Measurements from ENCODE around the gene XRCC5. TPM values are rescaled to one million over a fixed set of nuclear protein-coding genes. Genes with fewer than 3 reads are reported as not detected.
A peak's percentile ranks its signal among the peaks of the same experiment; 100 is the strongest.

XRCC5 gene
- total RNA-seq (2013; cell fraction: nucleolus; rRNA removed): 263 and 285 TPM in 2 replicates
- 403 and 444 TPM in 2 replicates for total RNA-seq (2014; rRNA removed)
- 489 and 508 TPM in 2 replicates for total RNA-seq (2014; rRNA removed; fragmentation: Illumina TruSeq; extraction: Trizol)
- 479 and 499 TPM in 2 replicates for total RNA-seq (2021)
- polyA plus RNA-seq (2011; ENCODE audit: low read depth): 207 TPM
- polyA plus RNA-seq (2011; rRNA removed): 636 and 704 TPM in 2 replicates
- polyA plus RNA-seq (2011; cell fraction: cytosol; rRNA removed): 275 and 287 TPM in 2 replicates
- 218 and 240 TPM in 2 replicates for polyA plus RNA-seq (2011; cell fraction: nucleus; rRNA removed)
- polyA plus RNA-seq (2012): 158 and 167 TPM in 2 replicates
- 496 and 588 TPM in 2 replicates for polyA plus RNA-seq (2014; fragmentation: Illumina TruSeq; extraction: Trizol)
- polyA plus RNA-seq (2014; fragmentation: Nextera tagmentation; extraction: Ambion mirVana): 100 to 1,000 TPM; 552 to 556 TPM
- polyA plus RNA-seq (2014; rRNA removed): 227 and 259 TPM in 2 replicates
- 100 to 1,000 TPM; 770 to 815 TPM for polyA plus RNA-seq (2016; fragmentation: Nextera tagmentation; extraction: Ambion mirVana)
- 521 and 1,300 TPM in 2 replicates for polyA minus RNA-seq (2011; rRNA and poly(A)+ RNA removed)
- 139 and 143 TPM in 2 replicates for polyA minus RNA-seq (2011; cell fraction: cytosol; rRNA and poly(A)+ RNA removed)
- 186 and 262 TPM in 2 replicates for polyA minus RNA-seq (2011; cell fraction: nucleus; rRNA and poly(A)+ RNA removed)
- percentile 94 among the genes with signal in this experiment for Bru-seq, nascent RNA
- BruChase-seq, experiment 1, labeled RNA remaining after a 6-hour chase: percentile 95 among the genes with signal in this experiment
- BruChase-seq, experiment 2, labeled RNA remaining after a 2-hour chase: percentile 92 among the genes with signal in this experiment
- long read RNA-seq, experiment 1, transcript XRCC5-201 (21 exons, 3,428 nt): major isoform, 361 of 474 reads
- long read RNA-seq, experiment 1, partial matches to known transcripts: 89 of 474 reads
- long read RNA-seq, experiment 1, other reads (novel, unspliced or antisense): 22 of 474 reads
- long read RNA-seq, experiment 2, transcript XRCC5-201 (21 exons, 3,428 nt): major isoform, 2,074 of 2,963 reads
- long read RNA-seq, experiment 2, partial matches to known transcripts: 795 of 2,963 reads
- long read RNA-seq, experiment 2, other reads (novel, unspliced or antisense): 91 of 2,963 reads

DNA sequence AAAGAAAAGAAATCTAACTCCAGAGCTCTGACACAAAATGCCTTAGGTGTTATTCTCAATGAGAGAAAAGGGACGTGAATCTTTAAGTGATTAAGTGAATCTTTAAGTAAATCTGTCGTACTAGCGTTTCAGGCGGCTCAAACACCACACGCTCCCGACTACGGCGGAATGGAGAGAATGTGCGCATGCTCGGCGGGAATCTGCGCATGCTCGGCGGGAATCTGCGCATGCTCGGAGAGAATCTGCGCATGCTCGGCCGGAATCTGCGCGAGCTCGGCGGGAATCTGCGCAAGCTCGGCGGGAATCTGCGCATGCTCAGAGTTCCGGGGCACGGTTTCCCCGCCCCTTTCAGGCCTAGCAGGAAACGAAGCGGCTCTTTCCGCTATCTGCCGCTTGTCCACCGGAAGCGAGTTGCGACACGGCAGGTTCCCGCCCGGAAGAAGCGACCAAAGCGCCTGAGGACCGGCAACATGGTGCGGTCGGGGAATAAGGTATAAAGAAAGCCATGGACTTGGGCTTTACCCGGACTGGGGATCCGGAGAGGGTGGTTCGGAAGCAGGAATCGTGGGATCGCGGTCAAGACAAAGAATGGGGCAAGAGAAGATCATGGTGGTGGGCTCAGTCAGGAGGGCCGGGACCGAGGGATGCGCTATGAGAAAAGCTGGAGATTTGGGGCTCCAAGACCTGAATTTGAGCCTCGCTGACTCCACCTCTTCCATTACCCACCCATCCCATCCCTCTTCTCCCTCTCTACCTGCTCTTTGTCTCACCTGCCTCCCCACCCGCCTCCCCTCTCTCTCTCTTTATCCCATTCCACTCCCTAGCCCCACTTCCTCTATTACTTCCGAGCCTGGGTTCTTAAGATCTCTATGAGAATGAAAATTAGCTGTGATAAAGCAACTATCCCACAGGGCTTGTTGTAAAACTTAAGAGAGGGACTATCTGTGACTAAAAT lies at the start of gene XRCC5:
TSS of gene XRCC5 (plus strand) at position 382 of the 955 bp plus-strand sequence. CDS start at position 471, 89 bp downstream.
- peak; percentile 89 for FAIRE-seq
- BruUV-seq (replicated peaks): no TSS peak
- ChIA-PET RAD21 (ENCODE audit: unreplicated experiment) (interaction anchor here (1.0 to 6.6 kb wide), 19 partner anchors 8 to 556 kb away, joined by 3 to 42 read pairs (median 5); partner anchors contain the start of genes PECR and TMEM169), POLR2A (interaction anchor here (0.6 to 4.5 kb wide), 10 partner anchors 9 to 1318 kb away, joined by 3 to 42 read pairs (median 4); partner anchors contain the start of genes PECR and TMEM169), SMC1A (ENCODE audit: uncharacterized antibody, unreplicated experiment) (interaction anchor here (0.7 to 7.6 kb wide), 25 partner anchors 10 to 557 kb away, joined by 3 to 59 read pairs (median 6); partner anchors contain the start of genes PECR and TMEM169), CTCF (interaction anchor here (0.6 to 8.6 kb wide), 38 partner anchors 10 to 1969 kb away, joined by 3 to 105 read pairs (median 4); partner anchors contain the start of genes PECR, SMARCAL1 and TMEM169)
- in situ Hi-C loops (cut with MboI) (no loop called here), intact Hi-C loops (cut with micrococcal nuclease; ENCODE audit: unreplicated experiment) (no loop called here)
- peak within 1 kb of the TSS; percentile 94 for H3K4me3 ChIP-seq
- H3K36me3 ChIP-seq (ENCODE audit: control insufficient read depth in 2 of 2, insufficient read depth in 2 of 2, low read length in 1 of 2): peaks cover 0 to 4% of the 10 kb centered on the region in 2 experiments; a peak in 3 of 4 replicates
- peaks cover 26% of the 10 kb centered on the region for H3K4me1 ChIP-seq (ENCODE audit: control insufficient read depth, insufficient read depth, low read length)
- peak; percentile 96 for DNase-seq (ENCODE audit: low read depth, low spot score)
- H3K9ac ChIP-seq (ENCODE audit: control insufficient read depth, insufficient read depth, low read length): peak within 1 kb of the TSS; percentile 99
- peak; percentile 57 for ATAC-seq
- no peaks in the 10 kb centered on the region for H3K9me3 ChIP-seq (replicated peaks; ENCODE audit: control insufficient read depth, insufficient read depth, low read length)
- WGBS (ENCODE audit: insufficient coverage, insufficient replicate concordance, low lambda C conversion rate, missing lambda C conversion rate): under 1% methylated on average over 56 of the region's 57 CpGs
- no peaks in the 10 kb centered on the region for H4K20me1 ChIP-seq (ENCODE audit: control insufficient read depth, insufficient read depth)
- H2AFZ ChIP-seq (ENCODE audit: control insufficient read depth, low read depth, low read length): peak within 1 kb of the TSS; percentile 76
- no peaks in the 10 kb centered on the region for H3K27me3 ChIP-seq (replicated peaks in 1 of 2; ENCODE audit: control insufficient read depth in 2 of 2, insufficient read depth in 2 of 2, low read length in 1 of 2)
- peaks cover 46% of the 10 kb centered on the region for H3K79me2 ChIP-seq (ENCODE audit: control insufficient read depth, insufficient read depth, low read length)
- H3K4me2 ChIP-seq (ENCODE audit: control insufficient read depth, insufficient read depth): peak within 1 kb of the TSS; percentile 93
- peak within 1 kb of the TSS; percentile 99 for H3K27ac ChIP-seq (ENCODE audit: control insufficient read depth, insufficient read depth)
- TF ChIP-seq ZZZ3 (IDR thresholded peaks at IDR 0.05; ENCODE audit: control insufficient read depth, insufficient read length, low read depth): no peak
- no peak for TF ChIP-seq CHD1 (IDR thresholded peaks at IDR 0.05; ENCODE audit: low read depth, low read length)
- TF ChIP-seq SREBF1 (IDR thresholded peaks at IDR 0.05; ENCODE audit: low read length): no peak
- no peak for TF ChIP-seq BMI1 (IDR thresholded peaks at IDR 0.05; ENCODE audit: borderline replicate concordance)
- TF ChIP-seq, protein P1, sequence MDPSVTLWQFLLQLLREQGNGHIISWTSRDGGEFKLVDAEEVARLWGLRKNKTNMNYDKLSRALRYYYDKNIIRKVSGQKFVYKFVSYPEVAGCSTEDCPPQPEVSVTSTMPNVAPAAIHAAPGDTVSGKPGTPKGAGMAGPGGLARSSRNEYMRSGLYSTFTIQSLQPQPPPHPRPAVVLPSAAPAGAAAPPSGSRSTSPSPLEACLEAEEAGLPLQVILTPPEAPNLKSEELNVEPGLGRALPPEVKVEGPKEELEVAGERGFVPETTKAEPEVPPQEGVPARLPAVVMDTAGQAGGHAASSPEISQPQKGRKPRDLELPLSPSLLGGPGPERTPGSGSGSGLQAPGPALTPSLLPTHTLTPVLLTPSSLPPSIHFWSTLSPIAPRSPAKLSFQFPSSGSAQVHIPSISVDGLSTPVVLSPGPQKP (IDR thresholded peaks at IDR 0.05; ENCODE audit: low read depth, low read length): peak; percentile 77
- TF ChIP-seq, protein P2, sequence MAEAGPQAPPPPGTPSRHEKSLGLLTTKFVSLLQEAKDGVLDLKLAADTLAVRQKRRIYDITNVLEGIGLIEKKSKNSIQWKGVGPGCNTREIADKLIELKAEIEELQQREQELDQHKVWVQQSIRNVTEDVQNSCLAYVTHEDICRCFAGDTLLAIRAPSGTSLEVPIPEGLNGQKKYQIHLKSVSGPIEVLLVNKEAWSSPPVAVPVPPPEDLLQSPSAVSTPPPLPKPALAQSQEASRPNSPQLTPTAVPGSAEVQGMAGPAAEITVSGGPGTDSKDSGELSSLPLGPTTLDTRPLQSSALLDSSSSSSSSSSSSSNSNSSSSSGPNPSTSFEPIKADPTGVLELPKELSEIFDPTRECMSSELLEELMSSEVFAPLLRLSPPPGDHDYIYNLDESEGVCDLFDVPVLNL (IDR thresholded peaks at IDR 0.05; ENCODE audit: low read depth, low read length): peak; percentile 66
- no peak for TF ChIP-seq SMC3 (IDR thresholded peaks at IDR 0.05; ENCODE audit: borderline replicate concordance, low read length)
- peak; percentile 41 for TF ChIP-seq SP1 (IDR thresholded peaks at IDR 0.05; ENCODE audit: low read depth, low read length)
- no peak for TF ChIP-seq EZH2 (IDR thresholded peaks at IDR 0.05; ENCODE audit: borderline replicate concordance, control insufficient read depth, low read depth, low read length)

Data from GM12878 (cell line).